Measurements from ENCODE around the gene ALG3. TPM values are rescaled to one million over a fixed set of nuclear protein-coding genes. Genes with fewer than 3 reads are reported as not detected.

ALG3 gene
- total RNA-seq, 4 donors from 2014 or later: 42.2 to 56.6 (median 52.3) TPM

DNA sequence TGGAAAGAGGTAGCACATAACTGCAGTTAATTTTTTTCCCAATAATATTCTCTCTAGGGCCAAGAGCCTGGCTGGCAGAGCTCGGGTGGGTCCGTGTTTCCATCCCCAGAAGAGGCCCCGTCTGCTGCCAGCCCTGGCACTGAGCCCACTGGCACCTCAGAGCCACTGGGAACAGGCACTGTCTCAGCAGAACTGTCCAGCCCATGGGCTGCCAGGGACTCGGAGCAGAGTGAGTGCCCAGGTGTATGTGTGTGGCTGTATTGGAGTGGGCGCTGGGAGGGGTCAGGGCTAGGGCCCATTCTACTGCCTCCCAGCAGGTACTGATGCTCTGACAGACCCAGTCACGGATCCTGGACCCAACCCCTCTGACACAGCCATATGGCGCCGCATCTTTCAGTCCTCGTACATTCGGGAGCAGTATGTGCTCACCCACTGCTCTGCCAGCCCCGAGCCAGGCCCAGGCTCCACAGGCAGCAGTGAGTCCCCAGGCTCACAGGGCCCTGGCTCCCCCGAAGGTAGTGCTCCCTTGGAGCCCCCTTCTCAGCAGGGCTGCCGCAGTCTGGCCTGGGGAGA, 10.4 kb downstream of the ALG3 start:
- DNase-seq (ENCODE audit: low spot score): no peak
- ATAC-seq (ENCODE audit: low FRiP score): no peak
- TF ChIP-seq CTCF (IDR thresholded peaks at IDR 0.05): no peak

GRCh38 chr3:184237807-184238206, 11.0 kb downstream of the ALG3 start:
- TF ChIP-seq CTCF (IDR thresholded peaks at IDR 0.05): no peak
- no peak for ATAC-seq (ENCODE audit: low FRiP score)
- no peak for DNase-seq (ENCODE audit: low spot score)

DNA sequence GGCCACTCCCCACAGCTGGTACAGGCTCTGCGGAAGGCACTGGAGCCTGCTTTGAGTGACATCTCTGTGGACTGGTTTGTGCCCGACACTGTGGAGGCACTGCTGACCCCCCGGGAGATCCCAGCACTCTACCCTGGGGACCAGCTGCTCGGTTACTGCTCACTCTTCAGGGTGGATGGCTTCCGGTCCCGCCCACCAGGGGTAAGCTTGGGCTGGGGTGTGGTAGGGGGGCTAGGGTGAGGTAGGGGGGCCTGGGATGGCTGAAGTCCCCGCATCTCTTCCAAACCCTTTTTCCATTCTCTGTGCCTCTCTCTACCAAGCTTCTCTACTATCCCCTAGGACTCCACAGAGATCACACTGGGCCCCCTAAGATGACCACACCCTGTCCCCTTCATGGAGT, 11.6 kb downstream of the ALG3 start:
- no peak for TF ChIP-seq CTCF (IDR thresholded peaks at IDR 0.05)
- ATAC-seq (ENCODE audit: low FRiP score): no peak
- no peak for DNase-seq (ENCODE audit: low spot score)

DNA sequence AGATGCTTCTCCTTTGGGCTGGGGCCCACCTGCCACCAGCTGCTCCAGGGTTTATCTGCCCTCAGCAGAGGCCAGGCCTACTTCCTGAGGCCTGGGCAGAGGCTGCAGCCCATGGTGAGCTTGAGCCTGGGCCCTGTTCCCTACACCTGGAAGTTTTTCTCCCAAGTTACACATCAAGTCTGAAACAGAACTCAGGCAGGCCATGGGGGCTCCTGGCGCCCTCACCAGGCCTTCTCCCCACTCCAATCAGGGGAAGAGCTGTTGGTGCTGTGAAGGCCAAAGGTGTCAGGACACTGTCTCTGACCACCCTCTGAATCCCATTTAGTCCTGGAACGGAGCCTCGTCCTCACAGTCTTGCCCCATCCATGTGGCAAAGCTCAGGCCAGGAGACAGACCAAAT, 12.1 kb downstream of the ALG3 start:
- no peak for TF ChIP-seq CTCF (IDR thresholded peaks at IDR 0.05)
- ATAC-seq (ENCODE audit: low FRiP score) (no peak), DNase-seq (ENCODE audit: low spot score) (no peak)

- no peak for ATAC-seq (ENCODE audit: low FRiP score)
- DNase-seq (ENCODE audit: low spot score): no peak
- TF ChIP-seq CTCF (IDR thresholded peaks at IDR 0.05): no peak
Observed at GRCh38 chr3:184236033-184236410, 12.7 kb downstream of the ALG3 start.

- no peak for DNase-seq (ENCODE audit: low spot score)
- ATAC-seq (ENCODE audit: low FRiP score): no peak
- TF ChIP-seq CTCF (IDR thresholded peaks at IDR 0.05): no peak
Observed at GRCh38 chr3:184235381-184236032, 13.3 kb downstream of the ALG3 start.

All from omental fat pad (tissue), 4 donors.